Naive thymus-derived CD4-positive, alpha-beta T cell (primary cell): Measurements from ENCODE around the gene PTPRM. TPM values are rescaled to one million over a fixed set of nuclear protein-coding genes. Genes with fewer than 3 reads are reported as not detected.

Experiments
- ATAC-seq: fragments of 150-1000 bp; cut with Tn5 transposase; 2 replicates; pipeline ENCODE4 v1.10.0; 2021; ENCODE audit warnings: mild to moderate bottlenecking, moderate library complexity
- CTCF ChIA-PET: fragments of 350-600 bp; sonication (Branson Sonifier 250); formaldehyde crosslinking; loops from one replicate; lab custom pipeline; 2021; ENCODE audit warnings: antibody characterized with exemption; lab: Charles Lee
- POLR2A ChIA-PET: fragments of 350-600 bp; sonication (Branson Sonifier 250); formaldehyde crosslinking; loops from one replicate; lab custom pipeline; 2021; ENCODE audit warnings: antibody characterized with exemption, inconsistent platforms; lab: Charles Lee
- DNase-seq, 9 donors: peaks; one replicate each; pipeline versions ENCODE4 v3.0.0 to v3.0.0-alpha.2; 2020 to 2022; ENCODE audit warnings: mixed read lengths in 1 of 9
- H3K27ac ChIP-seq: one replicate; pipeline ENCODE4 v1.7.0; 2013; ENCODE audit warnings: mild to moderate bottlenecking, low read depth, low read length, moderate library complexity
- H3K27me3 ChIP-seq, 2 donors: one replicate each; pipeline ENCODE4 v1.7.0; 2013; ENCODE audit warnings: low read length in 2 of 2, mild to moderate bottlenecking in 2 of 2, moderate library complexity in 2 of 2; ENCODE audit not compliant: control insufficient read depth in 2 of 2, insufficient read depth in 2 of 2
- H3K36me3 ChIP-seq, 3 experiments: 1 replicate in 2 of 3; 2 replicates in 1 of 3; pipeline ENCODE4 v1.7.0; 2013; ENCODE audit warnings: low read length in 3 of 3, mild to moderate bottlenecking in 3 of 3, moderate library complexity in 1 of 3; ENCODE audit not compliant: insufficient read depth in 3 of 3, control insufficient read depth in 2 of 3
- H3K4me1 ChIP-seq, 2 donors: one replicate each; pipeline ENCODE4 v1.7.0; 2013; ENCODE audit warnings: low read length in 2 of 2, mild to moderate bottlenecking in 2 of 2, moderate library complexity in 1 of 2; ENCODE audit not compliant: control insufficient read depth in 2 of 2, insufficient read depth in 2 of 2
- H3K4me3 ChIP-seq: 2 replicates; pipeline ENCODE4 v1.7.0; 2013; ENCODE audit warnings: mild to moderate bottlenecking, low read length
- H3K9me3 ChIP-seq, 3 experiments: 1 replicate in 2 of 3; 2 replicates in 1 of 3; pipeline ENCODE4 v1.7.0; 2013; ENCODE audit warnings: low read length in 3 of 3; ENCODE audit not compliant: control insufficient read depth in 2 of 3
- H3K27ac Mint-ChIP-seq, 9 donors: one replicate each; pipeline ENCODE4 v1.8.0; 2020 to 2022; ENCODE audit warnings: mixed read lengths in 9 of 9, mild to moderate bottlenecking in 8 of 9, moderate library complexity in 5 of 9, inconsistent platforms in 2 of 9
- H3K27me3 Mint-ChIP-seq, 5 donors: one replicate each; pipeline ENCODE4 v1.8.0; 2021 to 2022; ENCODE audit warnings: mixed read lengths in 5 of 5, mild to moderate bottlenecking in 1 of 5
- H3K36me3 Mint-ChIP-seq, 5 donors: one replicate each; pipeline ENCODE4 v1.8.0; 2020 to 2022; ENCODE audit warnings: mixed read lengths in 5 of 5, mild to moderate bottlenecking in 3 of 5, inconsistent platforms in 1 of 5
- H3K4me1 Mint-ChIP-seq, 7 donors: one replicate each; pipeline ENCODE4 v1.8.0; 2020 to 2022; ENCODE audit warnings: mixed read lengths in 7 of 7, mild to moderate bottlenecking in 3 of 7, inconsistent platforms in 1 of 7
- H3K4me3 Mint-ChIP-seq, 10 donors: one replicate each; pipeline ENCODE4 v1.8.0; 2020 to 2022; ENCODE audit warnings: mild to moderate bottlenecking in 10 of 10, mixed read lengths in 10 of 10, moderate library complexity in 6 of 10, inconsistent platforms in 2 of 10
- H3K9me3 Mint-ChIP-seq, 11 donors: one replicate each; pipeline ENCODE4 v1.8.0; 2020 to 2022; ENCODE audit warnings: mixed read lengths in 11 of 11, mild to moderate bottlenecking in 4 of 11, inconsistent platforms in 1 of 11, moderate library complexity in 1 of 11
- intact Hi-C, 2 donors: fragments of 100-400 bp; cut with micrococcal nuclease; formaldehyde crosslinking; loops; one replicate each; pipeline ENCODE4 v1.15.1; 2023
- polyA plus RNA-seq, 2 donors: library from polyadenylated mRNA; unstranded; fragments of 300-500 nt; fragmentation: Illumina TruSeq; gene quantifications; one replicate each; pipeline ENCODE4 v1.2.3, GENCODE V29; 2021
- total RNA-seq, 6 experiments: library from RNA in 5 of 6; stranded (reverse) in 5 of 6; gene quantifications; 1 replicate in 5 of 6; 2 replicates in 1 of 6; pipeline ENCODE4 v1.2.3 and lab custom pipeline; 2021 to 2026

PTPRM gene
- total and polyA plus RNA-seq, 7 experiments from 2014 or later = 3.8 to 21.2 (median 8.4) TPM

GRCh38 chr18:8140841-8141501 lies 573.9 kb downstream of the PTPRM start:
- CTCF ChIA-PET = no interaction called here
- H3K27ac Mint-ChIP-seq = no peak overlapping the region
- DNase-seq (no peak), ATAC-seq (no peak)
- POLR2A ChIA-PET = no interaction called here
- intact Hi-C loops = no loop called here
- Histone ChIP-seq H3K36me3 (no peaks in the 10 kb centered on the region), H3K4me1 (no peaks in the 10 kb centered on the region), H3K4me3 (no peak overlapping the region), H3K9me3 (no peaks in the 10 kb centered on the region), H3K27ac (no peak overlapping the region), H3K27me3 (no peaks in the 10 kb centered on the region)
- H3K4me1 Mint-ChIP-seq = peaks cover 0 to 1% (median 0%) of the 10 kb centered on the region in 7 donors
- H3K36me3 Mint-ChIP-seq = peaks cover 0 to 30% (median 11%) of the 10 kb centered on the region in 5 donors
- peaks cover 0 to 15% (median 3%) of the 10 kb centered on the region in 11 donors for H3K9me3 Mint-ChIP-seq
- no peak overlapping the region for H3K4me3 Mint-ChIP-seq
- H3K27me3 Mint-ChIP-seq = no peaks in the 10 kb centered on the region

DNA sequence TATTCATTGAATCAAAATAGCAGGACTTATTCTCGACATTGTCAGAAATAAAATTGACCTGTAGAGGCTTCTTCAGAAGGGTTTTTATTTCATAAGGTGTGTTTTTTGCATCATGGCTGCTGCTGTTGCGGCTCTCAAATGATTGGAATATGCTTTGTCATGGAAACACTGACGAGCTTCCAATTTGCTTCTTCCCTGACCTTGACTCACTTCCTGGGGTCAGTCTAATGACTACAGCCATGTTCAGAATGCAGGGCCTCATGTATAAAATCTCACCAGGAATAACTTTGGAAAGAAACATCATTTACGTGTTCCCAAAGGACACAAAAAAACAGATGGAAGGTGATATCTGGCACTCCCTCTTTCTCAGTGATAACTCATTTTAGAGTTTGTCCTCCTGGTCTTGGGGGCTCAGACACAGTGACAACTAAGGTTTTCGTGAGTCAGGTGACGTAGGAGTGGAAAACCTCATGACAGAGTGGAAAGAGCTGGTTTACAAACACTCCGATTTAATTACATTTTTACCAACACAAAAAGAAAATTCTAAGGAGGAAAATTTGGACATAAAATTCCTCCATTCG lies 575.1 kb downstream of the PTPRM start:
- Mint-ChIP-seq H3K27me3 (no peaks in the 10 kb centered on the region), H3K4me3 (no peak overlapping the region), H3K4me1 (peaks cover 0 to 1% (median 0%) of the 10 kb centered on the region in 7 donors), H3K36me3 (peaks cover 0 to 41% (median 11%) of the 10 kb centered on the region in 5 donors), H3K9me3 (peaks cover 1 to 16% (median 7%) of the 10 kb centered on the region in 11 donors), H3K27ac (no peak overlapping the region)
- CTCF ChIA-PET = no interaction called here
- ATAC-seq (no peak), DNase-seq (no peak)
- no peak overlapping the region for H3K4me3 ChIP-seq
- H3K27me3 ChIP-seq = no peaks in the 10 kb centered on the region
- no peaks in the 10 kb centered on the region for H3K9me3 ChIP-seq
- POLR2A ChIA-PET = no interaction called here
- intact Hi-C loops = no loop called here
- no peaks in the 10 kb centered on the region for H3K4me1 ChIP-seq
- no peak overlapping the region for H3K27ac ChIP-seq
- no peaks in the 10 kb centered on the region for H3K36me3 ChIP-seq

GRCh38 chr18:8142932-8143331 lies 575.8 kb downstream of the PTPRM start:
- Mint-ChIP-seq H3K27me3 (no peaks in the 10 kb centered on the region), H3K4me3 (no peak overlapping the region), H3K36me3 (peaks cover 0 to 47% (median 11%) of the 10 kb centered on the region in 5 donors), H3K9me3 (peaks cover 1 to 21% (median 10%) of the 10 kb centered on the region in 11 donors), H3K4me1 (peaks cover 0 to 1% (median 0%) of the 10 kb centered on the region in 7 donors), H3K27ac (no peak overlapping the region)
- Histone ChIP-seq H3K4me3 (no peak overlapping the region), H3K4me1 (no peaks in the 10 kb centered on the region), H3K9me3 (no peaks in the 10 kb centered on the region), H3K27ac (no peak overlapping the region), H3K36me3 (no peaks in the 10 kb centered on the region), H3K27me3 (no peaks in the 10 kb centered on the region)
- DNase-seq = no peak
- ATAC-seq = no peak
- intact Hi-C loops = no loop called here
- ChIA-PET POLR2A (no interaction called here), CTCF (interaction anchor here (0.8 kb wide), 1 partner anchor 1894 kb away, joined by 3 read pairs; no protein-coding TSS in a partner anchor)

- Mint-ChIP-seq H3K4me3 (no peak overlapping the region), H3K36me3 (peaks cover 0 to 29% (median 0%) of the 10 kb centered on the region in 5 donors), H3K4me1 (no peaks in the 10 kb centered on the region), H3K9me3 (peaks cover 0 to 16% (median 5%) of the 10 kb centered on the region in 11 donors), H3K27ac (no peak overlapping the region), H3K27me3 (no peaks in the 10 kb centered on the region)
- Histone ChIP-seq H3K27me3 (no peaks in the 10 kb centered on the region), H3K36me3 (no peaks in the 10 kb centered on the region), H3K27ac (no peak overlapping the region), H3K9me3 (no peaks in the 10 kb centered on the region), H3K4me3 (no peak overlapping the region), H3K4me1 (no peaks in the 10 kb centered on the region)
- ChIA-PET CTCF (no interaction called here), POLR2A (no interaction called here)
- intact Hi-C loops = no loop called here
- ATAC-seq = no peak
- no peak for DNase-seq
Measured at GRCh38 chr18:8151181-8151580, 584.1 kb downstream of the PTPRM start.

DNA sequence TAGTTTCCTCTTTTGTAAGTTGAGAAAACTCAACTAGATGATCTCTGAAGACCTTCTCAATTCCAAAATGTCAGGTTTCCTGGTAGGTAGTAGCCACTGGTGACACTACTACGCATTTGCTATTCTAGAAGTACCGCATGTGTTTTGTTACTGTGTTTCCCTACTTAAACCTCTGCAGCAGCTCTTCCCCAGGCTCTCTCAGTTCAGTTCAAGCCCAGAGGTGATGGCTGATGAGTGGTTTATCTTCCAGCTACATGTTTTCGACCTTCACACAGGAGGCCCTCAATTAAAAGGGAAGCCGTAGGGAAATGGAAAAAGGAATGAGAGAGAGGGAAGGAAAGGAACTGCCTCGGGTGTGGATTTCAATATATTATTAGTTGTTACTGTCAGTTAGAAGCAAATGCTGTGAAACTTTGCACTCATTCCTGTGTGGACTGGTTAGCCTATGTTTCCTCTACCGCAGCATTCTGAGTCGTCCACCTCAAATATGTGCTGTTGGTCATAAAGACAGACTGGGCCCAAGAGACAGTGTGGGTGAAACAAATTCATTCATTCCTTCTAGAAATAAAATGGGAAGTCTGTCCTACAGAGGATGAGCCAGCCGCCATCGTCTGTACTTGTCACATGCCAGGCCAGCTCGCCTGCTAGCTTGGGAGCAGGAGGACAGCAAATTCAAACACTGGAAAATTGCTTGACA lies 586.9 kb downstream of the PTPRM start:
- H3K27ac ChIP-seq = no peak overlapping the region
- Mint-ChIP-seq H3K27ac (no peak overlapping the region), H3K4me1 (no peaks in the 10 kb centered on the region), H3K27me3 (no peaks in the 10 kb centered on the region), H3K4me3 (no peak overlapping the region), H3K36me3 (peaks cover 0 to 22% (median 4%) of the 10 kb centered on the region in 5 donors), H3K9me3 (peaks cover 0 to 6% (median 0%) of the 10 kb centered on the region in 11 donors)
- intact Hi-C loops = no loop called here
- no peak for DNase-seq
- H3K36me3 ChIP-seq = no peaks in the 10 kb centered on the region
- no peaks in the 10 kb centered on the region for H3K9me3 ChIP-seq
- H3K4me1 ChIP-seq = no peaks in the 10 kb centered on the region
- no peak for ATAC-seq
- POLR2A ChIA-PET = no interaction called here
- H3K4me3 ChIP-seq = no peak overlapping the region
- no peaks in the 10 kb centered on the region for H3K27me3 ChIP-seq
- CTCF ChIA-PET = no interaction called here

GRCh38 chr18:8162802-8163201 lies 595.7 kb downstream of the PTPRM start:
- ATAC-seq (no peak), DNase-seq (no peak)
- Mint-ChIP-seq H3K4me1 (peaks cover 0 to 2% (median 0%) of the 10 kb centered on the region in 7 donors), H3K27me3 (no peaks in the 10 kb centered on the region), H3K9me3 (peaks cover 0 to 8% (median 0%) of the 10 kb centered on the region in 11 donors), H3K36me3 (peaks cover 0 to 8% (median 4%) of the 10 kb centered on the region in 5 donors), H3K27ac (no peak overlapping the region), H3K4me3 (no peak overlapping the region)
- Histone ChIP-seq H3K27me3 (no peaks in the 10 kb centered on the region), H3K4me3 (no peak overlapping the region), H3K4me1 (no peaks in the 10 kb centered on the region), H3K36me3 (no peaks in the 10 kb centered on the region), H3K27ac (no peak overlapping the region), H3K9me3 (no peaks in the 10 kb centered on the region)
- CTCF ChIA-PET = no interaction called here
- POLR2A ChIA-PET = no interaction called here
- intact Hi-C loops = no loop called here
